ENCODE data around the gene TEX14. TPM values are rescaled to one million over a fixed set of nuclear protein-coding genes. Genes with fewer than 3 reads are reported as not detected.

The TEX14 gene
- total and polyA plus RNA-seq, 11 donors = 0.04 to 0.36 (median 0.10) TPM; not detected in 3

GRCh38 chr17:58510075-58510474 is 181.8 kb downstream of the TEX14 start:
- no peak for DNase-seq
- Histone ChIP-seq H3K36me3 (peaks cover 5 to 79% (median 75%) of the 10 kb centered on the region in 9 donors), H3K27ac (no peak overlapping the region), H3K27me3 (no peaks in the 10 kb centered on the region), H3K9me3 (no peaks in the 10 kb centered on the region), H3K4me3 (no peak overlapping the region), H3K4me1 (peaks cover 0 to 40% (median 23%) of the 10 kb centered on the region in 12 donors)
- WGBS, 4 donors = 91 to 96% (median 94%) methylated on average over 5 of the region's 5 CpGs
- intact Hi-C loops (cut with DNase I) = loop anchor here in 3 of 10 donors (10.0 kb wide), 3 partner anchors 125 to 595 kb away; partner anchors contain the start of genes RAD51C (in 2 of the 3), TEX14 (in 2 of the 3) and TRIM37 (in 1 of the 3)
- TF ChIP-seq POLR2A (IDR thresholded peaks at IDR 0.05) (no peak), CTCF (IDR thresholded peaks at IDR 0.05) (no peak)
- ATAC-seq = no peak

GRCh38 chr17:58508341-58509067 is 183.3 kb downstream of the TEX14 start:
- Histone ChIP-seq H3K4me3 (no peak overlapping the region), H3K36me3 (peaks cover 5 to 95% (median 91%) of the 10 kb centered on the region in 9 donors), H3K9me3 (no peaks in the 10 kb centered on the region), H3K27ac (peak overlapping the region in 6 of 12 donors; percentile 13 to 73 (median 69)), H3K4me1 (peaks cover 0 to 35% (median 11%) of the 10 kb centered on the region in 12 donors), H3K27me3 (no peaks in the 10 kb centered on the region)
- ATAC-seq (no peak), DNase-seq (no peak)
- TF ChIP-seq POLR2A (IDR thresholded peaks at IDR 0.05) (no peak), CTCF (IDR thresholded peaks at IDR 0.05) (no peak)
- 64 to 72% (median 66%) methylated on average over 10 of the region's 10 CpGs for WGBS, 4 donors
- intact Hi-C loops (cut with DNase I) = no loop called here

- Histone ChIP-seq H3K27ac (peak overlapping the region in 10 of 12 donors; percentile 13 to 73 (median 64)), H3K4me1 (peaks cover 0 to 28% (median 7%) of the 10 kb centered on the region in 12 donors), H3K36me3 (peaks cover 5 to 100% (median 99%) of the 10 kb centered on the region in 9 donors), H3K9me3 (no peaks in the 10 kb centered on the region), H3K27me3 (no peaks in the 10 kb centered on the region), H3K4me3 (no peak overlapping the region)
- DNase-seq (peak in 2 of 5 donors; percentile 67 to 68), ATAC-seq (peak in 3 of 4 donors; percentile 48 to 86 (median 72))
- 77 to 80% (median 78%) methylated on average over 10 to 13 of the region's 13 CpGs for WGBS, 4 donors
- no peak for TF ChIP-seq POLR2A (IDR thresholded peaks at IDR 0.05)
- TF ChIP-seq CTCF (IDR thresholded peaks at IDR 0.05) = no peak
- intact Hi-C loops (cut with DNase I) = no loop called here
Measured at GRCh38 chr17:58507123-58507634, 184.7 kb downstream of the TEX14 start.

Other genes with a start within 250 kb of the TEX14 start
- under 1 TPM in 2 of 9 donors, not detected in 7; 0.06 to 0.19 TPM for gene HSF5, start 203.6 kb downstream of the TEX14 start, total RNA-seq
- gene HSF5, start 203.6 kb downstream of the TEX14 start, polyA plus RNA-seq = not detected
- 10 to 100 TPM; 10.9 to 24.9 (median 19.8) TPM for gene MTMR4, start 177.4 kb downstream of the TEX14 start, total RNA-seq
- gene MTMR4, start 177.4 kb downstream of the TEX14 start, polyA plus RNA-seq = 10 to 100 TPM in 1 of 2 donors, 1 to 10 TPM in 1; 9.1 to 22.5 TPM
- gene RAD51C, start 557 bp upstream of the TEX14 start, total RNA-seq = 10 to 100 TPM; 17.1 to 48.9 (median 39.6) TPM
- gene RAD51C, start 557 bp upstream of the TEX14 start, polyA plus RNA-seq = 10 to 100 TPM; 20.8 to 41.1 TPM
- 1 to 10 TPM in 3 of 9 donors, under 1 TPM in 6; 0.20 to 4.0 (median 0.50) TPM for gene PPM1E, start 63.8 kb upstream of the TEX14 start, total RNA-seq
- 1 to 10 TPM in 1 of 2 donors, under 1 TPM in 1; 0.30 to 1.0 TPM for gene PPM1E, start 63.8 kb upstream of the TEX14 start, polyA plus RNA-seq

Data from heart left ventricle (tissue), 16 donors.